IPS-15b (cell line): Measurements from ENCODE around the gene MYH14.

Experiments
- H3K27me3 ChIP-seq: one replicate; pipeline ENCODE4 v1.6.1; 2013; ENCODE audit warnings: low read length; ENCODE audit not compliant: control insufficient read depth, insufficient read depth
- H3K36me3 ChIP-seq: one replicate; pipeline ENCODE4 v1.6.1; 2013; ENCODE audit warnings: low read length; ENCODE audit not compliant: control insufficient read depth, insufficient read depth
- H3K4me1 ChIP-seq: one replicate; pipeline ENCODE4 v1.6.1; 2013; ENCODE audit warnings: mild to moderate bottlenecking, low read length; ENCODE audit not compliant: control insufficient read depth, insufficient read depth
- H3K4me3 ChIP-seq: one replicate; pipeline ENCODE4 v1.5.1; 2013; ENCODE audit warnings: low read depth, low read length
- H3K9ac ChIP-seq: one replicate; pipeline ENCODE4 v1.6.1; 2013; ENCODE audit warnings: low read depth, mild to moderate bottlenecking, low read length
- H3K9me3 ChIP-seq: one replicate; pipeline ENCODE4 v1.6.1; 2013; ENCODE audit warnings: mild to moderate bottlenecking, low read length; ENCODE audit not compliant: control insufficient read depth, insufficient read depth

The MYH14 gene

GRCh38 chr19:50203281-50204080, at the start of gene MYH14:
Gene MYH14 (plus strand): TSS chr19:50203622. CDS start chr19:50210366, 6,744 bp downstream.
- Histone ChIP-seq H3K9me3 (no peaks in the 10 kb centered on the region), H3K4me3 (peak within 1 kb of the TSS; percentile 48), H3K4me1 (peaks cover 6% of the 10 kb centered on the region), H3K9ac (no peak within 1 kb of the TSS), H3K36me3 (no peaks in the 10 kb centered on the region), H3K27me3 (peaks cover 25% of the 10 kb centered on the region)

GRCh38 chr19:50154529-50154928, 48.9 kb upstream of the MYH14 start:
- Histone ChIP-seq H3K9ac (no peak overlapping the region), H3K9me3 (no peaks in the 10 kb centered on the region), H3K36me3 (no peaks in the 10 kb centered on the region), H3K27me3 (no peaks in the 10 kb centered on the region), H3K4me1 (no peaks in the 10 kb centered on the region), H3K4me3 (no peak overlapping the region)

- H3K36me3 ChIP-seq: no peaks in the 10 kb centered on the region
- H3K4me3 ChIP-seq: no peak overlapping the region
- H3K27me3 ChIP-seq: no peaks in the 10 kb centered on the region
- no peaks in the 10 kb centered on the region for H3K9me3 ChIP-seq
- no peaks in the 10 kb centered on the region for H3K4me1 ChIP-seq
- H3K9ac ChIP-seq: no peak overlapping the region
Observed at GRCh38 chr19:50155520-50156109, 47.8 kb upstream of the MYH14 start.

GRCh38 chr19:50158577-50158976, 44.8 kb upstream of the MYH14 start:
- Histone ChIP-seq H3K9ac (no peak overlapping the region), H3K27me3 (no peaks in the 10 kb centered on the region), H3K36me3 (no peaks in the 10 kb centered on the region), H3K4me1 (no peaks in the 10 kb centered on the region), H3K4me3 (no peak overlapping the region), H3K9me3 (no peaks in the 10 kb centered on the region)

GRCh38 chr19:50159078-50159477, 44.3 kb upstream of the MYH14 start:
- H3K4me3 ChIP-seq: no peak overlapping the region
- H3K36me3 ChIP-seq: no peaks in the 10 kb centered on the region
- no peaks in the 10 kb centered on the region for H3K4me1 ChIP-seq
- no peaks in the 10 kb centered on the region for H3K27me3 ChIP-seq
- H3K9me3 ChIP-seq: no peaks in the 10 kb centered on the region
- H3K9ac ChIP-seq: no peak overlapping the region

- peak within 1 kb of the TSS; percentile 12 for H3K9ac ChIP-seq
- H3K27me3 ChIP-seq: no peaks in the 10 kb centered on the region
- H3K9me3 ChIP-seq: no peaks in the 10 kb centered on the region
- H3K36me3 ChIP-seq: no peaks in the 10 kb centered on the region
- H3K4me1 ChIP-seq: peaks cover 2% of the 10 kb centered on the region
- H3K4me3 ChIP-seq: peak within 1 kb of the TSS; percentile 50
Observed at GRCh38 chr19:50162988-50163387, 40.4 kb upstream of the MYH14 start, which contains the start of gene IZUMO2. Gene IZUMO2 (minus strand): TSS chr19:50163281. CDS start chr19:50163194, 87 bp downstream.

GRCh38 chr19:50167314-50167721, 36.1 kb upstream of the MYH14 start:
- Histone ChIP-seq H3K4me3 (no peak overlapping the region), H3K4me1 (peaks cover 2% of the 10 kb centered on the region), H3K36me3 (no peaks in the 10 kb centered on the region), H3K9ac (no peak overlapping the region), H3K27me3 (no peaks in the 10 kb centered on the region), H3K9me3 (no peaks in the 10 kb centered on the region)

GRCh38 chr19:50171752-50172151, 31.7 kb upstream of the MYH14 start:
- H3K4me1 ChIP-seq: no peaks in the 10 kb centered on the region
- H3K27me3 ChIP-seq: no peaks in the 10 kb centered on the region
- H3K4me3 ChIP-seq: no peak overlapping the region
- H3K36me3 ChIP-seq: no peaks in the 10 kb centered on the region
- H3K9ac ChIP-seq: no peak overlapping the region
- no peaks in the 10 kb centered on the region for H3K9me3 ChIP-seq

- no peak overlapping the region for H3K9ac ChIP-seq
- H3K4me1 ChIP-seq: no peaks in the 10 kb centered on the region
- H3K4me3 ChIP-seq: no peak overlapping the region
- H3K9me3 ChIP-seq: no peaks in the 10 kb centered on the region
- H3K36me3 ChIP-seq: no peaks in the 10 kb centered on the region
- H3K27me3 ChIP-seq: no peaks in the 10 kb centered on the region
Observed at GRCh38 chr19:50172726-50173125, 30.7 kb upstream of the MYH14 start.

- H3K27me3 ChIP-seq: no peaks in the 10 kb centered on the region
- H3K4me1 ChIP-seq: no peaks in the 10 kb centered on the region
- H3K4me3 ChIP-seq: no peak overlapping the region
- no peaks in the 10 kb centered on the region for H3K36me3 ChIP-seq
- no peaks in the 10 kb centered on the region for H3K9me3 ChIP-seq
- no peak overlapping the region for H3K9ac ChIP-seq
Observed at GRCh38 chr19:50173127-50173526, 30.3 kb upstream of the MYH14 start.

GRCh38 chr19:50174100-50174793, 29.2 kb upstream of the MYH14 start:
- no peaks in the 10 kb centered on the region for H3K36me3 ChIP-seq
- no peaks in the 10 kb centered on the region for H3K9me3 ChIP-seq
- H3K9ac ChIP-seq: no peak overlapping the region
- H3K4me3 ChIP-seq: no peak overlapping the region
- H3K27me3 ChIP-seq: no peaks in the 10 kb centered on the region
- peaks cover 5% of the 10 kb centered on the region for H3K4me1 ChIP-seq
